HG02938 (cell line): ENCODE results near the gene UBTD1.
"Not testable (repeated sequence)": the region's sequence is repeated elsewhere in the genome, so short reads cannot be mapped to it uniquely, and the experiment has no call there.

Source experiments
- ATAC-seq: cut with Tn5 transposase; IDR thresholded peaks from one replicate; pipeline ENCODE4 v1.9.1; 2021; ENCODE audit warnings: mild to moderate bottlenecking, moderate library complexity; ENCODE audit not compliant: unreplicated experiment

The UBTD1 gene

GRCh38 chr10:97560731-97561381 is 62.1 kb downstream of the UBTD1 start:
- not testable (repeated sequence) for ATAC-seq

- ATAC-seq, result not testable (repeated sequence)
These were observed 62.8 kb downstream of the UBTD1 start for GRCh38 chr10:97561386-97562077.

GRCh38 chr10:97562329-97562728 is 63.6 kb downstream of the UBTD1 start:
- not testable (repeated sequence) for ATAC-seq

GRCh38 chr10:97563337-97563736 is 64.6 kb downstream of the UBTD1 start:
- ATAC-seq, result no peak

GRCh38 chr10:97564776-97565175 is 66.1 kb downstream of the UBTD1 start:
- no peak for ATAC-seq

- no peak for ATAC-seq
These were observed 67.7 kb downstream of the UBTD1 start for GRCh38 chr10:97566336-97566996.

- ATAC-seq, result no peak
These were observed 69.2 kb downstream of the UBTD1 start for GRCh38 chr10:97567891-97568290.

- no peak for ATAC-seq
These were observed 71.5 kb downstream of the UBTD1 start for GRCh38 chr10:97570146-97570788.

- no peak for ATAC-seq
These were observed 72.2 kb downstream of the UBTD1 start for GRCh38 chr10:97570789-97571471.

GRCh38 chr10:97571622-97572021 is 72.9 kb downstream of the UBTD1 start:
- no peak for ATAC-seq

GRCh38 chr10:97572214-97572989 is 73.7 kb downstream of the UBTD1 start, which contains the start of gene ANKRD2:
TSS of gene ANKRD2 (plus strand) at chr10:97572779. CDS start at chr10:97572789, 10 bp downstream.
- no peak for ATAC-seq

- no peak for ATAC-seq
These were observed 74.3 kb downstream of the UBTD1 start for GRCh38 chr10:97573021-97573420.

- ATAC-seq, result no peak
These were observed 74.9 kb downstream of the UBTD1 start for GRCh38 chr10:97573672-97574071.

GRCh38 chr10:97574374-97575126 is 75.8 kb downstream of the UBTD1 start:
- no peak for ATAC-seq

GRCh38 chr10:97575127-97575668 is 76.5 kb downstream of the UBTD1 start:
- no peak for ATAC-seq

GRCh38 chr10:97576487-97576886 is 77.8 kb downstream of the UBTD1 start:
- not testable (repeated sequence) for ATAC-seq

GRCh38 chr10:97577701-97578100 is 79.0 kb downstream of the UBTD1 start:
- no peak for ATAC-seq

- ATAC-seq, result no peak
These were observed 79.6 kb downstream of the UBTD1 start for GRCh38 chr10:97578171-97578844.
